Jurkat, Clone E6-1 (cell line): ENCODE results near the gene RAD51D.
A peak's percentile ranks its signal among the peaks of the same experiment; 100 is the strongest.
"Not testable (repeated sequence)": the region's sequence is repeated elsewhere in the genome, so short reads cannot be mapped to it uniquely, and the experiment has no call there.

Source experiments
- DNase-seq: peaks from one replicate; pipeline ENCODE4 v3.0.0-alpha.2; 2011; ENCODE audit warnings: low read depth, low spot score
- H3K4me3 ChIP-seq: 2 replicates; pipeline ENCODE4 v1.5.1; 2011; ENCODE audit warnings: mild to moderate bottlenecking, low read length, control low read depth, moderate library complexity

The RAD51D gene

GRCh38 chr17:35101725-35102124 is 17.9 kb downstream of the RAD51D start:
- no peak overlapping the region for H3K4me3 ChIP-seq
- DNase-seq, result no peak

GRCh38 chr17:35101036-35101435 is 18.6 kb downstream of the RAD51D start:
- no peak overlapping the region for H3K4me3 ChIP-seq
- no peak for DNase-seq

- DNase-seq, result no peak
- no peak overlapping the region for H3K4me3 ChIP-seq
Measured at GRCh38 chr17:35099908-35100307, 19.8 kb downstream of the RAD51D start.

- H3K4me3 ChIP-seq, result no peak overlapping the region
- no peak for DNase-seq
Measured at GRCh38 chr17:35097776-35098175, 21.9 kb downstream of the RAD51D start.

GRCh38 chr17:35095741-35096140 is 23.9 kb downstream of the RAD51D start:
- no peak for DNase-seq
- H3K4me3 ChIP-seq, result no peak overlapping the region

- H3K4me3 ChIP-seq, result no peak overlapping the region
- DNase-seq, result no peak
Measured at GRCh38 chr17:35094902-35095301, 24.8 kb downstream of the RAD51D start.

- H3K4me3 ChIP-seq, DNase-seq: not testable (repeated sequence)
Measured at GRCh38 chr17:35090707-35091106, 29.0 kb downstream of the RAD51D start.

- peak; percentile 35 for DNase-seq
- H3K4me3 ChIP-seq, result peak overlapping the region; percentile 54
Measured at GRCh38 chr17:35089586-35090296, 29.9 kb downstream of the RAD51D start.

- peak; percentile 60 for DNase-seq
- H3K4me3 ChIP-seq, result peak overlapping the region; percentile 62
Measured at GRCh38 chr17:35088881-35089585, 30.6 kb downstream of the RAD51D start.

- peak overlapping the region; percentile 62 for H3K4me3 ChIP-seq
- no peak for DNase-seq
Measured at GRCh38 chr17:35088356-35088880, 31.2 kb downstream of the RAD51D start.

- peak overlapping the region; percentile 62; the same call in 1 of the 2 replicates for H3K4me3 ChIP-seq
- no peak for DNase-seq
Measured at GRCh38 chr17:35087731-35088355, 31.8 kb downstream of the RAD51D start.

- DNase-seq, result no peak
- no peak overlapping the region for H3K4me3 ChIP-seq
Measured at GRCh38 chr17:35086931-35087573, 32.6 kb downstream of the RAD51D start.

- H3K4me3 ChIP-seq, result no peak overlapping the region
- DNase-seq, result no peak
Measured at GRCh38 chr17:35086164-35086563, 33.5 kb downstream of the RAD51D start.

- DNase-seq, result no peak
- no peak overlapping the region for H3K4me3 ChIP-seq
Measured at GRCh38 chr17:35084987-35085386, 34.7 kb downstream of the RAD51D start.

- DNase-seq, result no peak
- no peak overlapping the region for H3K4me3 ChIP-seq
Measured at GRCh38 chr17:35083071-35083470, 36.6 kb downstream of the RAD51D start.

- DNase-seq, result peak; percentile 22
- H3K4me3 ChIP-seq, result no peak overlapping the region
Measured at GRCh38 chr17:35082073-35082657, 37.5 kb downstream of the RAD51D start.

GRCh38 chr17:35081638-35082037 is 38.0 kb downstream of the RAD51D start:
- DNase-seq, result no peak
- H3K4me3 ChIP-seq, result no peak overlapping the region

GRCh38 chr17:35080536-35080935 is 39.1 kb downstream of the RAD51D start:
- no peak for DNase-seq
- H3K4me3 ChIP-seq, result no peak overlapping the region
